IMR-90 (cell line): ENCODE measurements around the gene TTLL9. TPM values are rescaled to one million over a fixed set of nuclear protein-coding genes. Genes with fewer than 3 reads are reported as not detected.

Experiments used
- ATAC-seq: fragments of 200-7000 bp; cut with Tn5 transposase; 2 replicates; pipeline ENCODE4 v1.9.1; 2020; ENCODE audit warnings: low read depth, mild to moderate bottlenecking, moderate library complexity
- BruUV-seq: library from RNA; stranded (reverse); fragments of 400-500 nt; replicated peaks from 2 replicates; lab custom pipeline; 2021; lab: Mats Ljungman, UMichigan
- CTCF ChIA-PET: fragments of 300-600 bp; formaldehyde crosslinking; extraction: SDS; loops from one replicate; lab custom pipeline; 2021; ENCODE audit warnings: antibody characterized with exemption; lab: Yijun Ruan, JAX
- POLR2A ChIA-PET: fragments of 300-600 bp; sonication (Branson Sonifier 250); formaldehyde crosslinking; loops from one replicate; lab custom pipeline; 2022; ENCODE audit warnings: antibody characterized with exemption; ENCODE audit not compliant: unreplicated experiment; lab: Charles Lee
- DNase-seq: peaks from one replicate; pipeline ENCODE4 v3.0.0; 2013
- H2AFZ ChIP-seq: replicated peaks from 2 replicates; pipeline ENCODE3; 2013; ENCODE audit warnings: low read length, mild to moderate bottlenecking; ENCODE audit not compliant: poor library complexity
- H2AK5ac ChIP-seq: 2 replicates; pipeline ENCODE4 v1.6.1; 2013; ENCODE audit warnings: low read depth, low read length, inconsistent platforms
- H2AK9ac ChIP-seq: replicated peaks from 2 replicates; pipeline ENCODE3; 2013; ENCODE audit warnings: mild to moderate bottlenecking, low read depth, low read length, moderate library complexity; ENCODE audit not compliant: poor library complexity
- H2BK120ac ChIP-seq: 2 replicates; pipeline ENCODE4 v1.6.1; 2013; ENCODE audit warnings: low read depth, low read length, inconsistent platforms
- H2BK15ac ChIP-seq: 3 replicates; pipeline ENCODE4 v1.6.1; 2013; ENCODE audit warnings: low read depth, low read length, inconsistent platforms
- H2BK20ac ChIP-seq: 2 replicates; pipeline ENCODE4 v1.6.1; 2013; ENCODE audit warnings: low read depth, mild to moderate bottlenecking, inconsistent platforms, low read length, moderate library complexity
- H2BK5ac ChIP-seq: 2 replicates; pipeline ENCODE4 v1.6.1; 2013; ENCODE audit warnings: mild to moderate bottlenecking, low read depth, low read length, inconsistent platforms; ENCODE audit not compliant: poor library complexity, severe bottlenecking
- H3K14ac ChIP-seq: replicated peaks from 2 replicates; pipeline ENCODE4 v1.6.1; 2013; ENCODE audit warnings: low read depth, low read length, inconsistent platforms
- H3K18ac ChIP-seq: 2 replicates; pipeline ENCODE4 v1.6.1; 2013; ENCODE audit warnings: low read depth, low read length, control low read depth
- H3K23ac ChIP-seq: 2 replicates; pipeline ENCODE4 v1.6.1; 2013; ENCODE audit warnings: low read depth, low read length, inconsistent platforms
- H3K27ac ChIP-seq: 2 replicates; pipeline ENCODE4 v1.5.1; 2013; ENCODE audit warnings: mild to moderate bottlenecking, control low read depth, low read length; ENCODE audit not compliant: insufficient read depth
- H3K27me3 ChIP-seq: 2 replicates; pipeline ENCODE4 v1.6.1; 2013; ENCODE audit warnings: low read length; ENCODE audit not compliant: control insufficient read depth, insufficient read depth
- H3K36me3 ChIP-seq: 2 replicates; pipeline ENCODE4 v1.6.1; 2013; ENCODE audit warnings: low read length, mixed read lengths; ENCODE audit not compliant: control insufficient read depth, insufficient read depth
- H3K4ac ChIP-seq: 2 replicates; pipeline ENCODE4 v1.6.1; 2013; ENCODE audit warnings: low read depth, low read length, inconsistent platforms
- H3K4me1 ChIP-seq: 2 replicates; pipeline ENCODE4 v1.6.1; 2013; ENCODE audit warnings: low read length, mixed read lengths; ENCODE audit not compliant: control insufficient read depth, insufficient read depth
- H3K4me2 ChIP-seq: 2 replicates; pipeline ENCODE4 v1.6.1; 2013; ENCODE audit warnings: low read depth, mild to moderate bottlenecking, control low read depth, low read length, moderate library complexity
- H3K4me3 ChIP-seq: 2 replicates; pipeline ENCODE4 v1.5.1; 2013; ENCODE audit warnings: low read depth, mild to moderate bottlenecking, control low read depth, low read length, moderate library complexity; ENCODE audit not compliant: insufficient read depth
- H3K56ac ChIP-seq: 2 replicates; pipeline ENCODE4 v1.6.1; 2013; ENCODE audit warnings: low read length, inconsistent platforms; ENCODE audit not compliant: insufficient read depth; ENCODE audit errors: extremely low read depth
- H3K79me1 ChIP-seq, 2 experiments: 2 replicates each; pipeline ENCODE4 v1.6.1; 2013; ENCODE audit warnings: low read length in 2 of 2, inconsistent platforms in 1 of 2, low read depth in 1 of 2
- H3K9ac ChIP-seq: 2 replicates; pipeline ENCODE4 v1.6.1; 2013; ENCODE audit warnings: low read depth, low read length, control low read depth
- H3K9me1 ChIP-seq: 2 replicates; pipeline ENCODE4 v1.6.1; 2013; ENCODE audit warnings: low read length, inconsistent platforms; ENCODE audit not compliant: insufficient read depth
- H3K9me3 ChIP-seq: 2 replicates; pipeline ENCODE4 v1.6.1; 2013; ENCODE audit warnings: low read length; ENCODE audit not compliant: control insufficient read depth, insufficient read depth
- H4K20me1 ChIP-seq: 2 replicates; pipeline ENCODE4 v1.6.1; 2013; ENCODE audit warnings: low read length, inconsistent platforms; ENCODE audit not compliant: insufficient read depth
- H4K5ac ChIP-seq: 2 replicates; pipeline ENCODE4 v1.6.1; 2013; ENCODE audit warnings: mild to moderate bottlenecking, low read depth, low read length, control low read depth
- H4K8ac ChIP-seq, 2 experiments: 2 replicates each; pipeline ENCODE4 v1.6.1; 2013; ENCODE audit warnings: low read depth in 2 of 2, low read length in 2 of 2, control low read depth in 1 of 2, inconsistent platforms in 1 of 2
- H4K91ac ChIP-seq: 2 replicates; pipeline ENCODE4 v1.6.1; 2013; ENCODE audit warnings: low read depth, low read length, inconsistent platforms; ENCODE audit not compliant: insufficient read depth
- BHLHE40 ChIP-seq: fragments of 150-350 bp; IDR thresholded peaks from 2 replicates; pipeline ENCODE4 v1.6.1; 2016; ENCODE audit warnings: mild to moderate bottlenecking, low read depth, low read length
- MXI1 ChIP-seq: IDR thresholded peaks from 2 replicates; pipeline ENCODE4 v1.6.1; 2012; ENCODE audit warnings: low read depth, mild to moderate bottlenecking, low read length, moderate library complexity, borderline replicate concordance
- NFE2L2 ChIP-seq: fragments of 150-350 bp; IDR thresholded peaks from 2 replicates; pipeline ENCODE4 v1.6.1; 2016; ENCODE audit warnings: low read depth, mild to moderate bottlenecking, low read length
- RCOR1 ChIP-seq: IDR thresholded peaks from 2 replicates; pipeline ENCODE4 v1.6.1; 2012; ENCODE audit warnings: mild to moderate bottlenecking, low read length, improper control_type of control experiment; ENCODE audit not compliant: insufficient replicate concordance
- WGBS, 2 experiments: methylation state at CpG; one replicate each; pipeline versions ENCODE4 v1.1.5 to v1.1.7; 2013; ENCODE audit warnings: missing lambda C conversion rate in 2 of 2; ENCODE audit not compliant: insufficient read length in 1 of 2; ENCODE audit errors: extremely low coverage in 2 of 2; 5-methylcytosine and 5-hydroxymethylcytosine counted together
- dilution Hi-C: fragments of 300-500 bp; cut with HindIII; formaldehyde crosslinking; loops from one replicate; pipeline ENCODE4 v1.14.3; 2018; ENCODE audit warnings: low sequenced_read_pairs; ENCODE audit not compliant: unreplicated experiment
- in situ Hi-C: fragments of 300-500 bp; cut with MboI; formaldehyde crosslinking; loops from 3 replicates; pipeline ENCODE4 v1.14.3; 2019; ENCODE audit warnings: low sequenced_read_pairs, inconsistent platforms, mixed read lengths
- intact Hi-C: fragments of 100-400 bp; cut with micrococcal nuclease; formaldehyde crosslinking; loops from 2 replicates; pipeline ENCODE4 v1.10.0; 2022
- polyA plus RNA-seq, 3 experiments: library from polyadenylated mRNA; depleted of rRNA; stranded (reverse); fragments of >200 nt; gene quantifications; 2 replicates each; pipeline ENCODE4 v1.2.3, GENCODE V29; 2012; ENCODE audit warnings: low replicate concordance in 1 of 3
- total RNA-seq: library from RNA; depleted of rRNA; stranded (reverse); fragments of >200 nt; gene quantifications from 2 replicates; pipeline ENCODE4 v1.2.3, GENCODE V29; 2012

The TTLL9 gene
- total and polyA plus RNA-seq, 2 of the 4 experiments (the other 2 are of a cell fraction) = not detected

DNA sequence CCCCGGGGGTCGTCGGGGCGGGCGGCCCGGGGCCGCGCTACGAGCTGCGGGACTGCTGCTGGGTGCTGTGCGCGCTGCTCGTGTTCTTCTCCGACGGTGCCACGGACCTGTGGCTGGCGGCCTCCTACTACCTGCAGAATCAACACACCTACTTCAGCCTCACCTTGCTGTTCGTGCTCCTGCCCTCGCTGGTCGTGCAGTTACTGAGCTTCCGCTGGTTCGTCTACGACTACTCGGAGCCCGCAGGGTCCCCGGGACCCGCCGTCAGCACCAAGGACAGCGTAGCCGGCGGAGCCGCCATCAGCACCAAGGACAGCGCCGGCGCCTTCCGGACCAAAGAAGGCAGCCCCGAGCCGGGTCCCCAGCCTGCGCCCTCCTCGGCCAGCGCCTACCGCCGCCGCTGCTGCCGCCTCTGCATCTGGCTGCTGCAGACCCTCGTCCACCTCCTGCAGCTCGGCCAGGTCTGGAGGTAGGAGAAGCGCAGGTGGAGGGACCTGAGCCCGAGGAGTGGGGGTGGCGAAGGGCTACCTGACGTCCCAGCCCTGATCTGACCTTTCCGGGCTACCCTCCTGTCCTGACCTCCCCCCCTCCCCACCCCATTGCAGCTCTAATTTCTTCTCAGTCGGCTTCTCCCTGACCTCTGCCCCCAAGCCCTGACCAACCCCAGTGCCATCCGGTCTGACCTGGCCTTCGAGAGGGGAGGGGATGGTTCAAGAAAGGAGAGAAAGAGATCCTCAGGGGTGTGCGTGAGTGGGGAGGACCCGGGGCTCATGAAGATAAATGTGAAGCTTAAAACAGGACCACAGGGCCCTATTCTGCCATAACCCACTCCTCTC is 98.1 kb downstream of the TTLL9 start:
- dilution Hi-C loops = no loop called here
- H3K27me3 ChIP-seq = peaks cover 37% of the 10 kb centered on the region

More for the DNA sequence above, 98.1 kb downstream of the TTLL9 start:
- Histone ChIP-seq H3K4me2 (peak overlapping the region; percentile 50; the same call in 1 of the 2 replicates), H2AK9ac (peak overlapping the region; percentile 75), H4K91ac (no peak overlapping the region), H2AFZ (peak overlapping the region; percentile 83), H3K36me3 (no peaks in the 10 kb centered on the region), H3K14ac (no peak overlapping the region), H3K79me1 (no peaks in the 10 kb centered on the region), H2BK15ac (no peak overlapping the region), H3K4ac (no peak overlapping the region), H3K9me1 (no peaks in the 10 kb centered on the region), H2BK20ac (no peak overlapping the region), H2BK120ac (no peak overlapping the region), H3K4me3 (no peak overlapping the region), H3K27ac (no peak overlapping the region), H4K20me1 (peaks cover 6% of the 10 kb centered on the region; the same call in 1 of the 2 replicates), H3K23ac (no peak overlapping the region), H2BK5ac (no peak overlapping the region), H3K18ac (no peak overlapping the region), H4K8ac (no peak overlapping the region), H3K9ac (no peak overlapping the region), H2AK5ac (no peak overlapping the region), H3K4me1 (no peaks in the 10 kb centered on the region; the same call in 1 of the 2 replicates), H3K56ac (no peak overlapping the region), H4K5ac (no peak overlapping the region), H3K9me3 (no peaks in the 10 kb centered on the region)
- intact Hi-C loops = no loop called here
- ChIA-PET POLR2A (interaction anchor here (0.6 kb wide), 1 partner anchor 38 kb away, joined by 3 read pairs; no protein-coding TSS in a partner anchor), CTCF (no interaction called here)
- BruUV-seq = no TSS peak
- DNase-seq = peak; percentile 51
- WGBS, 2 experiments = 2% methylated on average over 33 of the region's 57 CpGs; no CpG with 5 or more reads in 1 of the 2 experiments
- in situ Hi-C loops = no loop called here
- peak; percentile 100 for ATAC-seq
- TF ChIP-seq NFE2L2 = no peak
- no peak for TF ChIP-seq BHLHE40
- TF ChIP-seq MXI1 = peak; percentile 92
- TF ChIP-seq RCOR1 = peak; percentile 99
